IMR-90 (cell line): ENCODE results near the gene FTCDNL1. TPM values are rescaled to one million over a fixed set of nuclear protein-coding genes. Genes with fewer than 3 reads are reported as not detected.

Experiments used
- ATAC-seq: fragments of 200-7000 bp; cut with Tn5 transposase; 2 replicates; pipeline ENCODE4 v1.9.1; 2020; ENCODE audit warnings: low read depth, mild to moderate bottlenecking, moderate library complexity
- BruUV-seq: library from RNA; stranded (reverse); fragments of 400-500 nt; replicated peaks from 2 replicates; lab custom pipeline; 2021; lab: Mats Ljungman, UMichigan
- CTCF ChIA-PET: fragments of 300-600 bp; formaldehyde crosslinking; extraction: SDS; loops from one replicate; lab custom pipeline; 2021; ENCODE audit warnings: antibody characterized with exemption; lab: Yijun Ruan, JAX
- POLR2A ChIA-PET: fragments of 300-600 bp; sonication (Branson Sonifier 250); formaldehyde crosslinking; loops from one replicate; lab custom pipeline; 2022; ENCODE audit warnings: antibody characterized with exemption; ENCODE audit not compliant: unreplicated experiment; lab: Charles Lee
- DNase-seq: peaks from one replicate; pipeline ENCODE4 v3.0.0; 2013
- H2AFZ ChIP-seq: replicated peaks from 2 replicates; pipeline ENCODE3; 2013; ENCODE audit warnings: low read length, mild to moderate bottlenecking; ENCODE audit not compliant: poor library complexity
- H2AK5ac ChIP-seq: 2 replicates; pipeline ENCODE4 v1.6.1; 2013; ENCODE audit warnings: low read depth, low read length, inconsistent platforms
- H2AK9ac ChIP-seq: replicated peaks from 2 replicates; pipeline ENCODE3; 2013; ENCODE audit warnings: mild to moderate bottlenecking, low read depth, low read length, moderate library complexity; ENCODE audit not compliant: poor library complexity
- H2BK120ac ChIP-seq: 2 replicates; pipeline ENCODE4 v1.6.1; 2013; ENCODE audit warnings: low read depth, low read length, inconsistent platforms
- H2BK15ac ChIP-seq: 3 replicates; pipeline ENCODE4 v1.6.1; 2013; ENCODE audit warnings: low read depth, low read length, inconsistent platforms
- H2BK20ac ChIP-seq: 2 replicates; pipeline ENCODE4 v1.6.1; 2013; ENCODE audit warnings: low read depth, mild to moderate bottlenecking, inconsistent platforms, low read length, moderate library complexity
- H2BK5ac ChIP-seq: 2 replicates; pipeline ENCODE4 v1.6.1; 2013; ENCODE audit warnings: mild to moderate bottlenecking, low read depth, low read length, inconsistent platforms; ENCODE audit not compliant: poor library complexity, severe bottlenecking
- H3K14ac ChIP-seq: replicated peaks from 2 replicates; pipeline ENCODE4 v1.6.1; 2013; ENCODE audit warnings: low read depth, low read length, inconsistent platforms
- H3K18ac ChIP-seq: 2 replicates; pipeline ENCODE4 v1.6.1; 2013; ENCODE audit warnings: low read depth, low read length, control low read depth
- H3K23ac ChIP-seq: 2 replicates; pipeline ENCODE4 v1.6.1; 2013; ENCODE audit warnings: low read depth, low read length, inconsistent platforms
- H3K27ac ChIP-seq: 2 replicates; pipeline ENCODE4 v1.5.1; 2013; ENCODE audit warnings: mild to moderate bottlenecking, control low read depth, low read length; ENCODE audit not compliant: insufficient read depth
- H3K27me3 ChIP-seq: 2 replicates; pipeline ENCODE4 v1.6.1; 2013; ENCODE audit warnings: low read length; ENCODE audit not compliant: control insufficient read depth, insufficient read depth
- H3K36me3 ChIP-seq: 2 replicates; pipeline ENCODE4 v1.6.1; 2013; ENCODE audit warnings: low read length, mixed read lengths; ENCODE audit not compliant: control insufficient read depth, insufficient read depth
- H3K4ac ChIP-seq: 2 replicates; pipeline ENCODE4 v1.6.1; 2013; ENCODE audit warnings: low read depth, low read length, inconsistent platforms
- H3K4me1 ChIP-seq: 2 replicates; pipeline ENCODE4 v1.6.1; 2013; ENCODE audit warnings: low read length, mixed read lengths; ENCODE audit not compliant: control insufficient read depth, insufficient read depth
- H3K4me2 ChIP-seq: 2 replicates; pipeline ENCODE4 v1.6.1; 2013; ENCODE audit warnings: low read depth, mild to moderate bottlenecking, control low read depth, low read length, moderate library complexity
- H3K4me3 ChIP-seq: 2 replicates; pipeline ENCODE4 v1.5.1; 2013; ENCODE audit warnings: low read depth, mild to moderate bottlenecking, control low read depth, low read length, moderate library complexity; ENCODE audit not compliant: insufficient read depth
- H3K56ac ChIP-seq: 2 replicates; pipeline ENCODE4 v1.6.1; 2013; ENCODE audit warnings: low read length, inconsistent platforms; ENCODE audit not compliant: insufficient read depth; ENCODE audit errors: extremely low read depth
- H3K79me1 ChIP-seq, 2 experiments: 2 replicates each; pipeline ENCODE4 v1.6.1; 2013; ENCODE audit warnings: low read length in 2 of 2, inconsistent platforms in 1 of 2, low read depth in 1 of 2
- H3K9ac ChIP-seq: 2 replicates; pipeline ENCODE4 v1.6.1; 2013; ENCODE audit warnings: low read depth, low read length, control low read depth
- H3K9me1 ChIP-seq: 2 replicates; pipeline ENCODE4 v1.6.1; 2013; ENCODE audit warnings: low read length, inconsistent platforms; ENCODE audit not compliant: insufficient read depth
- H3K9me3 ChIP-seq: 2 replicates; pipeline ENCODE4 v1.6.1; 2013; ENCODE audit warnings: low read length; ENCODE audit not compliant: control insufficient read depth, insufficient read depth
- H4K20me1 ChIP-seq: 2 replicates; pipeline ENCODE4 v1.6.1; 2013; ENCODE audit warnings: low read length, inconsistent platforms; ENCODE audit not compliant: insufficient read depth
- H4K5ac ChIP-seq: 2 replicates; pipeline ENCODE4 v1.6.1; 2013; ENCODE audit warnings: mild to moderate bottlenecking, low read depth, low read length, control low read depth
- H4K8ac ChIP-seq, 2 experiments: 2 replicates each; pipeline ENCODE4 v1.6.1; 2013; ENCODE audit warnings: low read depth in 2 of 2, low read length in 2 of 2, control low read depth in 1 of 2, inconsistent platforms in 1 of 2
- H4K91ac ChIP-seq: 2 replicates; pipeline ENCODE4 v1.6.1; 2013; ENCODE audit warnings: low read depth, low read length, inconsistent platforms; ENCODE audit not compliant: insufficient read depth
- CEBPB ChIP-seq: IDR thresholded peaks from 2 replicates; pipeline ENCODE4 v1.6.1; 2012; ENCODE audit warnings: low read depth, low read length, improper control_type of control experiment
- CHD1 ChIP-seq: IDR thresholded peaks from 2 replicates; pipeline ENCODE4 v1.6.1; 2012; ENCODE audit warnings: low read depth, low read length, improper control_type of control experiment
- ELK1 ChIP-seq: fragments of 150-350 bp; IDR thresholded peaks from 2 replicates; pipeline ENCODE4 v1.6.1; 2016; ENCODE audit warnings: low read depth, mild to moderate bottlenecking, low read length, moderate library complexity, borderline replicate concordance
- FOS ChIP-seq: fragments of 150-350 bp; IDR thresholded peaks from 2 replicates; pipeline ENCODE4 v1.6.1; 2016; ENCODE audit warnings: low read depth, low read length
- MAFK ChIP-seq: IDR thresholded peaks from 2 replicates; pipeline ENCODE4 v1.6.1; 2012; ENCODE audit warnings: low read depth, low read length, improper control_type of control experiment
- MAZ ChIP-seq: IDR thresholded peaks from 2 replicates; pipeline ENCODE4 v1.6.1; 2012; ENCODE audit warnings: low read depth, mild to moderate bottlenecking, low read length, improper control_type of control experiment, moderate library complexity, borderline replicate concordance
- MXI1 ChIP-seq: IDR thresholded peaks from 2 replicates; pipeline ENCODE4 v1.6.1; 2012; ENCODE audit warnings: low read depth, mild to moderate bottlenecking, low read length, moderate library complexity, borderline replicate concordance
- NFE2L2 ChIP-seq: fragments of 150-350 bp; IDR thresholded peaks from 2 replicates; pipeline ENCODE4 v1.6.1; 2016; ENCODE audit warnings: low read depth, mild to moderate bottlenecking, low read length
- POLR2A ChIP-seq: IDR thresholded peaks from 2 replicates; pipeline ENCODE4 v1.6.1; 2012; ENCODE audit warnings: mild to moderate bottlenecking, low read depth, low read length
- RAD21 ChIP-seq: IDR thresholded peaks from 2 replicates; pipeline ENCODE4 v1.6.1; 2012; ENCODE audit warnings: low read length, improper control_type of control experiment
- RCOR1 ChIP-seq: IDR thresholded peaks from 2 replicates; pipeline ENCODE4 v1.6.1; 2012; ENCODE audit warnings: mild to moderate bottlenecking, low read length, improper control_type of control experiment; ENCODE audit not compliant: insufficient replicate concordance
- RFX5 ChIP-seq: IDR thresholded peaks from 2 replicates; pipeline ENCODE4 v1.8.0; 2012; ENCODE audit warnings: low read depth, mild to moderate bottlenecking, low read length, moderate library complexity
- SMC3 ChIP-seq: fragments of 150-350 bp; IDR thresholded peaks from 2 replicates; pipeline ENCODE4 v1.6.1; 2016; ENCODE audit warnings: low read depth, mild to moderate bottlenecking, antibody characterized with exemption, low read length, moderate library complexity
- WGBS, 2 experiments: methylation state at CpG; one replicate each; pipeline versions ENCODE4 v1.1.5 to v1.1.7; 2013; ENCODE audit warnings: missing lambda C conversion rate in 2 of 2; ENCODE audit not compliant: insufficient read length in 1 of 2; ENCODE audit errors: extremely low coverage in 2 of 2; 5-methylcytosine and 5-hydroxymethylcytosine counted together
- dilution Hi-C: fragments of 300-500 bp; cut with HindIII; formaldehyde crosslinking; loops from one replicate; pipeline ENCODE4 v1.14.3; 2018; ENCODE audit warnings: low sequenced_read_pairs; ENCODE audit not compliant: unreplicated experiment
- in situ Hi-C: fragments of 300-500 bp; cut with MboI; formaldehyde crosslinking; loops from 3 replicates; pipeline ENCODE4 v1.14.3; 2019; ENCODE audit warnings: low sequenced_read_pairs, inconsistent platforms, mixed read lengths
- intact Hi-C: fragments of 100-400 bp; cut with micrococcal nuclease; formaldehyde crosslinking; loops from 2 replicates; pipeline ENCODE4 v1.10.0; 2022
- polyA plus RNA-seq, 3 experiments: library from polyadenylated mRNA; depleted of rRNA; stranded (reverse); fragments of >200 nt; gene quantifications; 2 replicates each; pipeline ENCODE4 v1.2.3, GENCODE V29; 2012; ENCODE audit warnings: low replicate concordance in 1 of 3
- total RNA-seq: library from RNA; depleted of rRNA; stranded (reverse); fragments of >200 nt; gene quantifications from 2 replicates; pipeline ENCODE4 v1.2.3, GENCODE V29; 2012
- TF ChIP-seq, protein P1 (sequence below): fragments of 150-350 bp; IDR thresholded peaks from 2 replicates; pipeline ENCODE4 v1.6.1; 2017; ENCODE audit warnings: mild to moderate bottlenecking, antibody characterized with exemption, low read length, low read depth

The FTCDNL1 gene
- total and polyA plus RNA-seq, 2 of the 4 experiments (the other 2 are of a cell fraction): 0.18 to 0.21 TPM

- no CpG with 5 or more reads among the region's 3 CpGs for WGBS, 2 experiments
- Histone ChIP-seq H2BK15ac (no peak overlapping the region), H2AK5ac (no peak overlapping the region), H2AFZ (no peak overlapping the region), H4K8ac (no peak overlapping the region), H3K27ac (no peak overlapping the region), H4K91ac (no peak overlapping the region), H4K5ac (no peak overlapping the region), H3K23ac (no peak overlapping the region), H3K9ac (no peak overlapping the region), H2AK9ac (no peak overlapping the region), H3K4ac (no peak overlapping the region), H3K56ac (no peak overlapping the region), H2BK120ac (no peak overlapping the region), H4K20me1 (no peaks in the 10 kb centered on the region), H3K27me3 (peaks cover 3% of the 10 kb centered on the region; the same call in 1 of the 2 replicates), H3K4me2 (no peak overlapping the region), H3K18ac (no peak overlapping the region), H2BK20ac (no peak overlapping the region), H3K4me1 (no peaks in the 10 kb centered on the region; the same call in 1 of the 2 replicates), H3K9me3 (no peaks in the 10 kb centered on the region), H2BK5ac (no peak overlapping the region), H3K9me1 (0 out of 2 replicates have a peak, but pooled peaks cover 5% of the 10 kb centered on the region), H3K14ac (no peak overlapping the region), H3K36me3 (no peaks in the 10 kb centered on the region), H3K79me1 (no peaks in the 10 kb centered on the region), H3K4me3 (no peak overlapping the region)
- DNase-seq (no peak), ATAC-seq (no peak)
- dilution Hi-C loops (no loop called here), in situ Hi-C loops (no loop called here), intact Hi-C loops (no loop called here)
- no TSS peak for BruUV-seq
- TF ChIP-seq RCOR1 (no peak), POLR2A (no peak), NFE2L2 (no peak), MAFK (no peak), RFX5 (no peak), FOS (no peak), CHD1 (no peak), RAD21 (no peak), SMC3 (no peak), MAZ (no peak), CEBPB (no peak), ELK1 (no peak), MXI1 (no peak)
- TF ChIP-seq, protein P1, sequence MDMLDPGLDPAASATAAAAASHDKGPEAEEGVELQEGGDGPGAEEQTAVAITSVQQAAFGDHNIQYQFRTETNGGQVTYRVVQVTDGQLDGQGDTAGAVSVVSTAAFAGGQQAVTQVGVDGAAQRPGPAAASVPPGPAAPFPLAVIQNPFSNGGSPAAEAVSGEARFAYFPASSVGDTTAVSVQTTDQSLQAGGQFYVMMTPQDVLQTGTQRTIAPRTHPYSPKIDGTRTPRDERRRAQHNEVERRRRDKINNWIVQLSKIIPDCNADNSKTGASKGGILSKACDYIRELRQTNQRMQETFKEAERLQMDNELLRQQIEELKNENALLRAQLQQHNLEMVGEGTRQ: no peak
- ChIA-PET CTCF (no interaction called here), POLR2A (no interaction called here)
These were observed 90.4 kb downstream of the FTCDNL1 start for GRCh38 chr2:199760574-199760973.
